Activated naive CD8-positive, alpha-beta T cell treated with anti-CD3 and anti-CD28 coated beads, Interleukin-2, amount 50 U/mL, for 24 hours (primary cell): ENCODE results near the gene SFXN3.
A peak's percentile ranks its signal among the peaks of the same experiment; 100 is the strongest.

Source experiments
- ATAC-seq: fragments of 150-1000 bp; cut with Tn5 transposase; one replicate; pipeline ENCODE4 v1.10.0; 2021
- DNase-seq: peaks from one replicate; pipeline ENCODE4 v3.0.0; 2021
- H3K27ac Mint-ChIP-seq: one replicate; pipeline ENCODE4 v1.8.0; 2021; ENCODE audit warnings: mild to moderate bottlenecking, mixed read lengths
- H3K27me3 Mint-ChIP-seq: one replicate; pipeline ENCODE4 v1.8.0; 2021; ENCODE audit warnings: mixed read lengths
- H3K36me3 Mint-ChIP-seq: one replicate; pipeline ENCODE4 v1.8.0; 2021; ENCODE audit warnings: low read depth, mixed read lengths
- H3K4me1 Mint-ChIP-seq: one replicate; pipeline ENCODE4 v1.8.0; 2021; ENCODE audit warnings: mixed read lengths
- H3K4me3 Mint-ChIP-seq: one replicate; pipeline ENCODE4 v1.8.0; 2021; ENCODE audit warnings: mild to moderate bottlenecking, moderate library complexity, mixed read lengths
- H3K9me3 Mint-ChIP-seq: one replicate; pipeline ENCODE4 v1.8.0; 2021; ENCODE audit warnings: mixed read lengths

Gene SFXN3, protein sequence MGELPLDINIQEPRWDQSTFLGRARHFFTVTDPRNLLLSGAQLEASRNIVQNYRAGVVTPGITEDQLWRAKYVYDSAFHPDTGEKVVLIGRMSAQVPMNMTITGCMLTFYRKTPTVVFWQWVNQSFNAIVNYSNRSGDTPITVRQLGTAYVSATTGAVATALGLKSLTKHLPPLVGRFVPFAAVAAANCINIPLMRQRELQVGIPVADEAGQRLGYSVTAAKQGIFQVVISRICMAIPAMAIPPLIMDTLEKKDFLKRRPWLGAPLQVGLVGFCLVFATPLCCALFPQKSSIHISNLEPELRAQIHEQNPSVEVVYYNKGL

DNA sequence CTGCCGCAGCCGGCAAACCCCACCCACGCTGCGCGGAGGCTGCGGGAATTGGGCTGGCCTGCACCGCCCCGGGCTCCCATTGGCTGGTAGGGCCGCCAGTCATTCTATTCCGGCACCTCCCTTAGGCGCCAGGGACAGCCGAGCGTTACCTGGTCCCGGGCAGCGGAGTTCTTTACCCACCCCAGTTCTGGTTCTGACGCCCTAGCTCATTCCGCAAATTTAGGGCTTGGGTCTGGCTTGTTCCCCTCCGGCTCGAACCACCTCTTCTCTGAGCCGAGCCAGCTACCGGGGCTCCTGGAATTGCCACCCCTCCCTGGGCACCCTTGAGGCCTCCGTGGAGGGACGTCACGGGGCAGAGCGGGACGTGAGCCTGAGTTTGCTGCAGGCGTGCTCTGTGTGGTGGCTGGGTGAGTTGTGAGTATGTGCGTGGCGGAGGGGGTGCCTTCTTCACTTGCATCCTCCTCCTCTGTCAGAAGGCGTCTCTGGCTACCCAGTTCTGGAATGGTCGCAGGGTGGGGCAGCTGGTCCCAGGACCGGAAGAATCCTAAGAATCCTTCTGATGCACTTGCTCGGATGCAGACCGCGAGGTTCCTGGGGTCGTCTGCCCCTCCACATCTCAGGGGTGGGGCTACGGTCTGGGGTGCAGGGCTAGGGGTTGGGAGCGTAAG is at the start of gene SFXN3, which contains the start of gene PDZD7:
TSS of gene SFXN3 (plus strand) at position 107 of the 668 bp plus-strand sequence. CDS start 3,461 bp downstream, outside the sequence.
TSS of gene PDZD7 (minus strand) at position 2 of the 668 bp plus-strand sequence. CDS start 910 bp downstream, outside the sequence.
- H3K36me3 Mint-ChIP-seq = peaks cover 2% of the 10 kb centered on the region
- peak within 1 kb of the TSS; percentile 83 for H3K4me3 Mint-ChIP-seq
- ATAC-seq = peak; percentile 71
- peak; percentile 98 for DNase-seq
- H3K4me1 Mint-ChIP-seq = peaks cover 27% of the 10 kb centered on the region
- peak within 1 kb of the TSS; percentile 93 for H3K27ac Mint-ChIP-seq
- H3K27me3 Mint-ChIP-seq = no peaks in the 10 kb centered on the region
- no peaks in the 10 kb centered on the region for H3K9me3 Mint-ChIP-seq

DNA sequence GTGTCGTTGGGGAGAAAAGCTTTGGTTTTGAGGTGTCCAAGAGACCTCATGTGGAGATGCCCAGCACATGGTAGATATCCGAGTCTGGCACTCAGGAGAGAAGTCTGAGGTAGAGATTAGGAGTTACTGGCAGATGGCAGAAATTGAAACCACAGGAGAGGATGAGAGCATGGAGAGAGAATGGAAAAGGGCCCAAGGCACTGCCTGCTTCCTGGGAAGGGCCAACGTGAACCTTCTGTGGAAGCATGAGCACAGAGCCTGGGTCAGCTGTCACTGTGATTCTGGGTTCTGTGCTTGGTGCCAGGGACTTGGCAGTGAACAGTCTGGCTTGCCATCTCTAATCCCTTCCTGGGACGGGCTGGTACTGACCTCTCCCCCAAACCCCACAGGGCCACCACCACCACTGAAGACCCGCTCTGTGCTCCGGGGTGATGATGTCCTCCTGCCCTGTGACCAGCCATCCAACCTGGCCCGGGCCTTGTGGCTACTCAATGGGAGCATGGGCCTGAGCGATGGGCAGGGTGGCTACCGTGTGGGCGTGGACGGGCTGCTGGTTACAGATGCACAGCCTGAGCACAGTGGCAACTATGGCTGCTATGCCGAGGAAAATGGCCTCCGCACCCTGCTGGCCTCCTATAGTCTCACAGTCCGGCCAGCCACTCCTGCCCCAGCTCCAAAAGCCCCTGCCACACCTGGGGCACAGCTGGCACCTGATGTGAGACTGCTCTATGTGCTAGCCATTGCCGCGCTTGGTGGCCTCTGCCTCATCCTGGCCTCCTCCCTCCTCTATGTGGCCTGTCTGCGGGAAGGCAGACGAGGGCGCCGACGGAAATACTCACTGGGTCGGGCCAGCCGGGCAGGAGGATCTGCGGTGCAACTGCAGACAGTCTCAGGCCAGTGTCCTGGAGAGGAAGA is 47.9 kb upstream of the SFXN3 start:
- H3K36me3 Mint-ChIP-seq = peaks cover 11% of the 10 kb centered on the region
- H3K27ac Mint-ChIP-seq = no peak overlapping the region

DNA sequence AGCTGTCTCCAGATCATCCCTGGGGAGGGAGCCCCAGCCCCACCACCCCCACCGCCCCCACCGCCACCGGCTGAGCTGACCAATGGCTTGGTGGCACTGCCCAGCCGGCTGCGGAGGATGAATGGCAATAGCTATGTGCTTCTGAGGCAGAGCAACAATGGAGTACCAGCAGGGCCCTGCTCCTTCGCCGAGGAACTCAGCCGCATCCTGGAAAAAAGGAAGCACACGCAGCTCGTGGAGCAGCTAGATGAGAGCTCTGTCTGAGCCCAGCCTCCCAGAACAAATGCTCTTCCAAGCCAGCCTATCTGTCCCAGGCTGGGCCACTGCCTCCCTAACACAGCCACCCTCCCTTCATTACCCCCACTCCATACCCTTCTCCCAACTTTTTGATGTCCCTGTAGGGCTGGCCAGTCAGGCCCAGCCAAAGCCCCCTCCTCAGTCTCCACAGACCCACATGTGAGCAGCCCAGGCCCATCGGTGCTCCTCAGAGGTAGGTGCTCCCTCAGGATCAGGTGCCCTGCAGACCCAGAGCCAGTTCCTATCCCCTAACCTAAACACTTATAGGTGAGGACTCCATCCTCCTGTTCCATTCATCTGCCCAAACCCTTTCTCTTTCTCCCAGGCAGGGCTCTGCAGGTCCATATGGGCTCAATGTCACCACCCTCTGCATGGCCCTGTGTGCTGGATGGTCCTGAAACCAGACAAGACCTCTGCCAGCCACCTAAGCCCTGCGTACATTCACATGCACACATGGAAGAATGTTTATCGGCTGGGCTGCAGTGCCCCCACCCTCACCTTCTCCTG is 47.0 kb upstream of the SFXN3 start:
- H3K9me3 Mint-ChIP-seq = no peaks in the 10 kb centered on the region
- peaks cover 28% of the 10 kb centered on the region for H3K4me1 Mint-ChIP-seq
- DNase-seq = no peak
- no peak overlapping the region for H3K4me3 Mint-ChIP-seq
- peaks cover 11% of the 10 kb centered on the region for H3K36me3 Mint-ChIP-seq
- no peak overlapping the region for H3K27ac Mint-ChIP-seq
- no peaks in the 10 kb centered on the region for H3K27me3 Mint-ChIP-seq
- ATAC-seq = no peak

More for the DNA sequence above, 47.9 kb upstream of the SFXN3 start:
- no peak for ATAC-seq
- Mint-ChIP-seq H3K4me3 (no peak overlapping the region), H3K9me3 (no peaks in the 10 kb centered on the region), H3K27me3 (no peaks in the 10 kb centered on the region), H3K4me1 (peaks cover 21% of the 10 kb centered on the region)
- no peak for DNase-seq

DNA sequence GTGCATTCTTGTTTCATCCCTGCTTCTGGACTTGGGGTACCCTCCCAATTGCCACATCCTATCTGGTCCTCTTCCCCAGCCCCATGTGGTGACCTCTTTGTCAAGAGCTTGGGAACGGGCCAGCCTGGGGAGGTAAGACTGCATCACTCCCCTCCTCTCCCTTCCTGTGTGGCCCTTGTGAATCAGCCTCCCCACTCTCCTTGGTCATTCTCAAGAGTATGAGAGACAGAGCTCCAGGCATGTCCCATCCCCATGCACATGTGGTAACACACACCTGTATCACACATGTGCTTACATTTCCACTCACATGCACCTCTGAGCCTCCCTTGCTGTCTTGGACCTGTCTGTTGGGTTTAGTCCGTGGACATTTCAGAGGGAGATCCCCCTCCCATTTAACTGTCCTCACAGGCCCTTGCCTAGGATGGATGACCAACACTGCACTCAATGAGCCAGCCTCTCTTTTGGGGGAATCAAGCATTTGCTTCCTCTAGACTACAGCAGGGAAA is 46.3 kb upstream of the SFXN3 start:
- DNase-seq (no peak), ATAC-seq (no peak)
- no peak overlapping the region for H3K27ac Mint-ChIP-seq
- H3K36me3 Mint-ChIP-seq = peaks cover 18% of the 10 kb centered on the region
- no peak overlapping the region for H3K4me3 Mint-ChIP-seq
- H3K27me3 Mint-ChIP-seq = no peaks in the 10 kb centered on the region
- H3K9me3 Mint-ChIP-seq = no peaks in the 10 kb centered on the region
- peaks cover 35% of the 10 kb centered on the region for H3K4me1 Mint-ChIP-seq

DNA sequence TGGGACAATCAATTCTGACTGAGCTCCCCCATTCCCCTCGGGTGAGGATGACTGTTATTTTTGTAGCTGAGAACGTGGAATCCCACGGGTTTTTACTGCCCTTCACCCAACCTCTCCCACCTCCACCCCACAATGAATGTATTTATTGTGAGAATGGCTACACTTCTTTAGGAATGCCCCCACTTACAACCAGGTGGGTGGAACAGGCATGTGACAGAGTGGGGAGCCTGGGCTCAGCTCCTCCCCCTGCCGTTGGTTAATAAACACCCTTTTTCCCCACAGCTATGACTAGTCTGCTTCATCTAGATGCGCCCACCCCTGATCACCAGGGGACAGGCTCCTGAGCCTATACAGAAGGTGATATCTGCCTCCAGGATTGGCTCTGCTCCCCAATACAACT is 45.7 kb upstream of the SFXN3 start:
- no peak overlapping the region for H3K4me3 Mint-ChIP-seq
- H3K36me3 Mint-ChIP-seq = peaks cover 21% of the 10 kb centered on the region

DNA sequence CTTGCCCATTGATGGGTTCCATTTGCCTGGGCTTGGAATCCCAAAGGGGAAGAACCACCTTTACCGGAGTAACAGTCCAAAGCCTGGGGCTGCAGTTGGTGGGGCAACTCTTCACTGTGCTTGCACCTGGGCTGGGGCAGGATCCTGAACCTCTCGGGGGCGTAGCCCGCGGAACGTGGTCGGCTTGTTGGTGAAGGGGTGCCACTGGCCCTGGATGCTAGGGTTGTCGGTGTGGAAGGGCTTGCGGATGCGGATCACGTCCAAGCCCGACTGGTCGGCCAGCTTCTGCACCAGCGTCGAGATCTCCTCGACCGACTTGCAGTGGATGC is 44.4 kb upstream of the SFXN3 start:
- peaks cover 44% of the 10 kb centered on the region for H3K4me1 Mint-ChIP-seq
- no peaks in the 10 kb centered on the region for H3K27me3 Mint-ChIP-seq
- DNase-seq (no peak), ATAC-seq (no peak)
- peaks cover 31% of the 10 kb centered on the region for H3K36me3 Mint-ChIP-seq
- peak overlapping the region; percentile 96 for H3K27ac Mint-ChIP-seq
- H3K9me3 Mint-ChIP-seq = no peaks in the 10 kb centered on the region
- peak overlapping the region; percentile 98 for H3K4me3 Mint-ChIP-seq

More for the DNA sequence above, 45.7 kb upstream of the SFXN3 start:
- Mint-ChIP-seq H3K4me1 (peaks cover 37% of the 10 kb centered on the region), H3K27ac (no peak overlapping the region), H3K27me3 (no peaks in the 10 kb centered on the region), H3K9me3 (no peaks in the 10 kb centered on the region)
- DNase-seq = no peak
- ATAC-seq = no peak

DNA sequence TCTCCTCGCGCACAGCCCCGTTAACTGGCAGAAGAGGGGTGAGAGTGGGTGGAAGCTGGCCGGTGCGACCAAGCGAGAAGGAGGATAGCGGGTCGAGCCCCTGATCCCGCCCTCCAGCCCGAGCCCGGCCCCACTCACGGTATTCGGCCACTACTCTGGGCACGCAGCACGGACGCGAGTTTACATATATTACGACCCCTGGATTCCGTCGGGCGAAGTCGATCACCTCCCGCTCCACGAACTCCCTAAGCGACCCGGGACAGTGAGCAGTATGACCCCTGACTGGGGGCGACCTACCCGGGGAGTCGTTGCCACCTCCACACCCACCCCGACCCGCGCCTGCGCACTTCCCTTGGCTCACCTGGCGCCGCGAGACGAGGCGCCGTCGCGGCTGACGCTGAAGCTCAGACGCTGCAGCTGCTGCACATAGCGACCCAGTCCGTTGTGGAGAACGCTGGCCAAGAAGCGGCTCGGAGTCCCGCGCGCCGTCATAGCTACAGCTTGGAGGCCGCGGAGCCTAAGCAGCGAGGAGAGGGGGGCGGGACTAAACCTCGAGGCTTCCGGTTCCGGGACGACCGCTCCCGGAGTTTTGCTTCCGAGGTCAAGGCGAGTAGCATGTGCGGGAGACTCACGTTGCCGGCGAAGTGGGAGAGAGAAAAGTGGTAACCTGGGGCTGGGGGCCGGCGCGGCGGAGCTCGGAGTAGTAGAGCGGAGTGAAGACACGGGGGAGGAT is 43.9 kb upstream of the SFXN3 start, which contains the start of the genes MRPL43 and TWNK:
TSS of gene MRPL43 (minus strand) at position 546 of the 733 bp plus-strand sequence. CDS start at position 492, 54 bp downstream.
TSS of gene TWNK (plus strand) at position 592 of the 733 bp plus-strand sequence. CDS start 668 bp downstream, outside the sequence.
- ATAC-seq = peak; percentile 93
- Mint-ChIP-seq H3K27ac (peak within 1 kb of the TSS; percentile 96), H3K4me1 (peaks cover 44% of the 10 kb centered on the region), H3K27me3 (no peaks in the 10 kb centered on the region), H3K9me3 (no peaks in the 10 kb centered on the region), H3K36me3 (peaks cover 31% of the 10 kb centered on the region), H3K4me3 (peak within 1 kb of the TSS; percentile 98)
- DNase-seq = peak; percentile 88

DNA sequence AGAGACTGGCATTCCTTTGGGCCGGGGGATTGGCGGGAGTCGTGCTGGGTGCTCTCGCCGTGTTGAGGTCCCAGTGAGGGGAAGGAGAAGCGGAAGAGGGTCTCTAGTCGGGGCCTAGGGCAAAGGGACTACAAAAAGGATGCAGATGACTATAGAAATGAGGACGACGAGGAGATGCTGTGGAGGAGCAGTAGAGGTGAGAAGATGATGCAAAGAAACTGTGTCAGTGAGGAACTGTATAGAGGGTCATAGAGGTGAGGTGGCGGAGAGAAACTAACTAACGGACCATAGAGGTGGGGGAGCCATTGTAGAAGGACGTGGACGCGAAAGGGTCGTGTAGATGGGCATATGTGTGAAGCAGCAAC is 43.4 kb upstream of the SFXN3 start:
- no peak for DNase-seq
- ATAC-seq = no peak
- H3K36me3 Mint-ChIP-seq = peaks cover 34% of the 10 kb centered on the region
- H3K27ac Mint-ChIP-seq = peak overlapping the region; percentile 96
- no peaks in the 10 kb centered on the region for H3K9me3 Mint-ChIP-seq
- no peaks in the 10 kb centered on the region for H3K27me3 Mint-ChIP-seq
- peak overlapping the region; percentile 98 for H3K4me3 Mint-ChIP-seq
- peaks cover 44% of the 10 kb centered on the region for H3K4me1 Mint-ChIP-seq

DNA sequence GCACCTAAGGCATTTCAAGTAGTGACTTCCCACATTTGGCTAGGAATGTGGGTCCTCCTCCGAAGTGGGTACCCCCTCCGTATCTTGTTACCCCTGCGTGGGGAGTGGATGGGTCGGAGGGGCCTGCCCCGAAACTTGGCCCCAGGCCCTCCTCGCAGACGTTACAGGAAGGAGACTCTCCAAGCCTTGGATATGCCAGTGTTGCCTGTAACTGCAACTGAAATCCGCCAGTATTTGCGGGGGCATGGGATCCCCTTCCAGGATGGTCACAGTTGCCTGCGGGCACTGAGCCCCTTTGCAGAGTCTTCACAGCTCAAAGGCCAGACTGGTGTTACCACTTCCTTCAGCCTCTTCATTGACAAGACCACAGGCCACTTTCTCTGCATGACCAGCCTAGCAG is 42.9 kb upstream of the SFXN3 start:
- DNase-seq (no peak), ATAC-seq (no peak)
- Mint-ChIP-seq H3K27ac (peak overlapping the region; percentile 96), H3K27me3 (no peaks in the 10 kb centered on the region), H3K4me1 (peaks cover 44% of the 10 kb centered on the region), H3K4me3 (peak overlapping the region; percentile 98), H3K36me3 (peaks cover 38% of the 10 kb centered on the region), H3K9me3 (no peaks in the 10 kb centered on the region)

DNA sequence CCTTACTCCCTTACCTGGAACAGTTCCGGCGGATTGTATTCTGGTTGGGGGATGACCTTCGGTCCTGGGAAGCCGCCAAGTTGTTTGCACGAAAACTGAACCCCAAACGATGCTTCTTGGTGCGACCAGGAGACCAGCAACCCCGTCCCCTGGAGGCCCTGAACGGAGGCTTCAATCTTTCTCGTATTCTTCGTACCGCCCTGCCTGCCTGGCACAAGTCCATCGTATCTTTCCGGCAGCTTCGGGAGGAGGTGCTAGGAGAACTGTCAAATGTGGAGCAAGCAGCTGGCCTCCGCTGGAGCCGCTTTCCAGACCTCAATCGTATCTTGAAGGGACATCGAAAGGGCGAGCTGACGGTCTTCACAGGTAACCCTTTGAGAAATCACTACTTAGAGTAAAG is 41.9 kb upstream of the SFXN3 start:
- Mint-ChIP-seq H3K9me3 (no peaks in the 10 kb centered on the region), H3K27ac (peak overlapping the region; percentile 52), H3K4me1 (peaks cover 44% of the 10 kb centered on the region), H3K4me3 (peak overlapping the region; percentile 98), H3K27me3 (no peaks in the 10 kb centered on the region), H3K36me3 (peaks cover 43% of the 10 kb centered on the region)
- DNase-seq (no peak), ATAC-seq (no peak)

DNA sequence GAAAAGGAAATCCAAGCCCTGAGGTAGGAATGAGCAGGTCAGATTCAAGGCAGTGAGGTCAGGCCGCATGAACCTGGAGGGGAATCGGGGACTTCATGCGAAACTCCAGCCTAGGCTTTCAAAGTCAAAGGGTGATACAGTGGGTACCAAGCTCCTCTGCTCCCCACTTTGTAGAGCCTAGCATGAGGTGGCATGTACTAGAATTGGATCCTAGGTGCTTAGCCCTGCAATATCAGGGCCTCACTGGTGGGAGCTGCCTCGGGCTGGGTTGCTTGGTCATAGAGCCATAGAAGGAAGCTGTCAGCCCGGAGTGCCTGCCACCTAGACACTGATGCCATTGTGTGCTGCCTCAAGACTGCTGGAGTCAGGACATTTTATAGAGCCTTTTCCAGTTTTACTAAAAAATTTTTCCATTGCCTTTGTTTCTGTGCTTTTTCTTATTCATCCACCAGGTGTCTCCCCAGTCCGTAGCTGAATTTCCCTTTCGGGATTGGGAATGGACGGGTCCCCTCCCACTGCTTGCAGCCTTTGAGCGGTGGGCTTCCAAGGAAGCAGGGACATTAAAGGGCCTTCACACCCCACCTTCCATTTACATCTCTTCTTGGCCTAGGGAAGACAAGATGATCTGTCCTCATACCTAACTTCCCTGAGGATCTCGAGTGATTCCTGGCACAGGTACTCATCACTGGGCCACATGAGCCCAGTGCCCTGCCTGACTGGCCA is 36.9 kb upstream of the SFXN3 start:
- DNase-seq = no peak
- Mint-ChIP-seq H3K4me1 (peaks cover 35% of the 10 kb centered on the region), H3K9me3 (no peaks in the 10 kb centered on the region), H3K36me3 (peaks cover 40% of the 10 kb centered on the region), H3K27ac (peak overlapping the region; percentile 64), H3K27me3 (no peaks in the 10 kb centered on the region), H3K4me3 (no peak overlapping the region)
- no peak for ATAC-seq

DNA sequence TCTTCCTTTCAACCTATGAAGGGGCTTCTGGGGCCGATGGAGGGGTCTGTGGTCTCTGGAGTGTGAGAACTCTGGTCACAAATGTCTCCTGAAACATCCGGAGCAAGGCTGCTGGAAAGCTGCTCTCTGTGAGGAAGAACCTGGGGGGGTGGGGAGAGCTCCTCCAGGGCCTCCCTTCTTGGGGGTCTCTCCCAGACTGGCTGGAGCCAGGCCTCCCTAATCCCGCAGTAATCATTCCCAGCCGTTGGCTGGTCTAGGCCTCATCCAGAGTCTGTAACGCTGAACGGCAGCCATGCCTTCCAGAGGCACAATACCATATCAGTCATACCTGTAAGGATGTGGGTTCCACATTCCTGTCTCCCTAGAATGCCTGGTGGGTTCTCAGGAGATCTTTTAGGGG is 35.9 kb upstream of the SFXN3 start:
- Mint-ChIP-seq H3K9me3 (no peaks in the 10 kb centered on the region), H3K4me3 (no peak overlapping the region), H3K4me1 (peaks cover 29% of the 10 kb centered on the region), H3K27me3 (no peaks in the 10 kb centered on the region), H3K27ac (no peak overlapping the region), H3K36me3 (peaks cover 32% of the 10 kb centered on the region)
- DNase-seq = no peak
- ATAC-seq = no peak
